BLaER1 treated with 17β-estradiol and CSF1 and Interleukin-3, amounts not matched to agents 10 nM and 100 nM (cell line): ENCODE results near the gene HRH2.

Experiments
- H3K27ac ChIP-seq, 11 experiments: shearing (Covaris generic); formaldehyde crosslinking; 2 replicates each; pipeline ENCODE4 v1.8.1; 2022
- H3K27me3 ChIP-seq, 11 experiments: shearing (Covaris generic); formaldehyde crosslinking; 2 replicates each; pipeline ENCODE4 v1.8.1; 2022
- H3K36me3 ChIP-seq, 11 experiments: shearing (Covaris generic); formaldehyde crosslinking; 2 replicates each; pipeline ENCODE4 v1.8.1; 2022
- H3K4me1 ChIP-seq, 10 experiments: shearing (Covaris generic); formaldehyde crosslinking; 2 replicates each; pipeline ENCODE4 v1.8.1; 2022
- H3K4me2 ChIP-seq, 11 experiments: shearing (Covaris generic); formaldehyde crosslinking; 2 replicates each; pipeline ENCODE4 v1.8.1; 2022
- H3K4me3 ChIP-seq, 10 experiments: shearing (Covaris generic); formaldehyde crosslinking; 2 replicates each; pipeline ENCODE4 v1.8.1; 2022
- H3K9ac ChIP-seq, 11 experiments: shearing (Covaris generic); formaldehyde crosslinking; 2 replicates each; pipeline ENCODE4 v1.8.1; 2022
- H3K9me3 ChIP-seq, 11 experiments: shearing (Covaris generic); formaldehyde crosslinking; replicated peaks in 1 of 11; 2 replicates each; pipeline ENCODE4 v1.8.1; 2022
- H4K20me1 ChIP-seq, 11 experiments: shearing (Covaris generic); formaldehyde crosslinking; 2 replicates each; pipeline ENCODE4 v1.8.1; 2022
- Cebpa-rat ChIP-seq, 11 experiments: shearing (Covaris generic); IDR thresholded peaks; 2 replicates each; pipeline ENCODE4 v1.8.1; 2022

The HRH2 gene

GRCh38 chr5:175692235-175692995 lies 34.5 kb downstream of the HRH2 start:
- Histone ChIP-seq H3K27ac (peak overlapping the region in 10 of 11 experiments; percentile 53 to 98 (median 92); a peak in 18 of 22 replicates), H4K20me1 (no peaks in the 10 kb centered on the region), H3K9ac (peak overlapping the region in 8 of 11 experiments; percentile 1 to 92 (median 80); a peak in 13 of 22 replicates), H3K36me3 (peaks cover 0 to 51% (median 20%) of the 10 kb centered on the region in 11 experiments; a peak in 12 of 22 replicates), H3K27me3 (no peaks in the 10 kb centered on the region), H3K9me3 (no peaks in the 10 kb centered on the region), H3K4me1 (peaks cover 85 to 100% (median 97%) of the 10 kb centered on the region in 10 experiments), H3K4me2 (peak overlapping the region; percentile 74 to 97 (median 86)), H3K4me3 (peak overlapping the region in 2 of 10 experiments; percentile 12 to 37; a peak in 1 of 20 replicates)
- no peak for TF ChIP-seq Cebpa-rat (IDR thresholded peaks at IDR 0.05)

GRCh38 chr5:175692996-175693710 lies 35.3 kb downstream of the HRH2 start:
- Histone ChIP-seq H4K20me1 (peaks cover 0 to 3% (median 0%) of the 10 kb centered on the region in 11 experiments; a peak in 2 of 22 replicates), H3K4me2 (peak overlapping the region; percentile 74 to 97 (median 86)), H3K27ac (peak overlapping the region in 10 of 11 experiments; percentile 53 to 98 (median 92); a peak in 19 of 22 replicates), H3K4me3 (peak overlapping the region in 1 of 10 experiments; percentile 24; a peak in 1 of 20 replicates), H3K36me3 (peaks cover 0 to 51% (median 18%) of the 10 kb centered on the region in 11 experiments; a peak in 13 of 22 replicates), H3K4me1 (peaks cover 86 to 97% (median 95%) of the 10 kb centered on the region in 10 experiments), H3K9me3 (no peaks in the 10 kb centered on the region), H3K27me3 (no peaks in the 10 kb centered on the region), H3K9ac (peak overlapping the region in 10 of 11 experiments; percentile 1 to 92 (median 76); a peak in 14 of 22 replicates)
- no peak for TF ChIP-seq Cebpa-rat (IDR thresholded peaks at IDR 0.05)

GRCh38 chr5:175693741-175694140 lies 35.9 kb downstream of the HRH2 start:
- Histone ChIP-seq H3K27ac (peak overlapping the region; percentile 0 to 98 (median 90); a peak in 20 of 22 replicates), H4K20me1 (peaks cover 0 to 3% (median 0%) of the 10 kb centered on the region in 11 experiments; a peak in 2 of 22 replicates), H3K9ac (peak overlapping the region in 9 of 11 experiments; percentile 10 to 92 (median 77); a peak in 15 of 22 replicates), H3K27me3 (no peaks in the 10 kb centered on the region), H3K4me1 (peaks cover 85 to 96% (median 91%) of the 10 kb centered on the region in 10 experiments), H3K4me3 (peak overlapping the region in 2 of 10 experiments; percentile 2 to 16; a peak in 1 of 20 replicates), H3K4me2 (peak overlapping the region; percentile 74 to 97 (median 86)), H3K36me3 (peaks cover 0 to 55% (median 17%) of the 10 kb centered on the region in 11 experiments; a peak in 13 of 22 replicates), H3K9me3 (no peaks in the 10 kb centered on the region)
- TF ChIP-seq Cebpa-rat (IDR thresholded peaks at IDR 0.05) = no peak

GRCh38 chr5:175694371-175695160 lies 36.7 kb downstream of the HRH2 start:
- Histone ChIP-seq H3K27ac (peak overlapping the region; percentile 0 to 98 (median 90); a peak in 19 of 22 replicates), H3K36me3 (peaks cover 0 to 63% (median 17%) of the 10 kb centered on the region in 11 experiments; a peak in 13 of 22 replicates), H3K9ac (peak overlapping the region in 9 of 11 experiments; percentile 10 to 92 (median 77); a peak in 18 of 22 replicates), H3K4me2 (peak overlapping the region; percentile 74 to 97 (median 86)), H4K20me1 (peaks cover 0 to 3% (median 0%) of the 10 kb centered on the region in 11 experiments; a peak in 2 of 22 replicates), H3K9me3 (no peaks in the 10 kb centered on the region), H3K4me3 (peak overlapping the region in 3 of 10 experiments; percentile 2 to 16 (median 14); a peak in 3 of 20 replicates), H3K27me3 (no peaks in the 10 kb centered on the region), H3K4me1 (peaks cover 77 to 88% (median 84%) of the 10 kb centered on the region in 10 experiments)
- TF ChIP-seq Cebpa-rat (IDR thresholded peaks at IDR 0.05) = no peak

- Histone ChIP-seq H4K20me1 (peaks cover 0 to 3% (median 0%) of the 10 kb centered on the region in 11 experiments; a peak in 2 of 22 replicates), H3K36me3 (peaks cover 0 to 68% (median 18%) of the 10 kb centered on the region in 11 experiments; a peak in 13 of 22 replicates), H3K27me3 (no peaks in the 10 kb centered on the region), H3K9ac (peak overlapping the region; percentile 43 to 92 (median 75); a peak in 19 of 22 replicates), H3K4me2 (peak overlapping the region; percentile 74 to 97 (median 86)), H3K4me1 (peaks cover 68 to 79% (median 75%) of the 10 kb centered on the region in 10 experiments), H3K27ac (peak overlapping the region; percentile 73 to 98 (median 90)), H3K9me3 (no peaks in the 10 kb centered on the region), H3K4me3 (peak overlapping the region in 3 of 10 experiments; percentile 26 to 52 (median 39); a peak in 4 of 20 replicates)
- TF ChIP-seq Cebpa-rat (IDR thresholded peaks at IDR 0.05) = no peak
Measured at GRCh38 chr5:175695161-175696126, 37.6 kb downstream of the HRH2 start.

- Histone ChIP-seq H4K20me1 (peaks cover 0 to 3% (median 0%) of the 10 kb centered on the region in 11 experiments; a peak in 4 of 22 replicates), H3K9me3 (peaks cover 0 to 7% (median 0%) of the 10 kb centered on the region in 11 experiments; a peak in 8 of 22 replicates), H3K4me2 (peak overlapping the region; percentile 71 to 97 (median 86)), H3K4me3 (peak overlapping the region in 5 of 10 experiments; percentile 26 to 52 (median 39); a peak in 8 of 20 replicates), H3K9ac (peak overlapping the region; percentile 43 to 92 (median 75)), H3K27me3 (no peaks in the 10 kb centered on the region), H3K27ac (peak overlapping the region; percentile 73 to 98 (median 90)), H3K36me3 (peaks cover 0 to 74% (median 19%) of the 10 kb centered on the region in 11 experiments; a peak in 14 of 22 replicates), H3K4me1 (peaks cover 59 to 71% (median 66%) of the 10 kb centered on the region in 10 experiments)
- TF ChIP-seq Cebpa-rat (IDR thresholded peaks at IDR 0.05) = no peak; a peak in 1 of 22 replicates
Measured at GRCh38 chr5:175696139-175696854, 38.4 kb downstream of the HRH2 start.
